Keratinocyte (primary cell): ENCODE data around the gene CPLANE2. TPM values are rescaled to one million over a fixed set of nuclear protein-coding genes. Genes with fewer than 3 reads are reported as not detected.

Source experiments
- DNase-seq: peaks from one replicate; pipeline ENCODE4 v3.0.0-alpha.2; 2011; ENCODE audit warnings: low read depth, missing footprints, low spot score
- FAIRE-seq: peaks from 2 replicates; lab custom pipeline; 2011; peaks lifted over from hg19 to GRCh38; lab: Jason Lieb, UNC
- H2AFZ ChIP-seq: 2 replicates; pipeline ENCODE4 v1.6.0; 2012; ENCODE audit warnings: low read length, control low read depth, inconsistent platforms; ENCODE audit not compliant: control insufficient read depth
- H3K27ac ChIP-seq: 2 replicates; pipeline ENCODE4 v1.5.1; 2011; ENCODE audit warnings: low read length; ENCODE audit not compliant: control insufficient read depth, insufficient read depth
- H3K27me3 ChIP-seq: 3 replicates; pipeline ENCODE4 v1.6.0; 2011; ENCODE audit warnings: low read length; ENCODE audit not compliant: control insufficient read depth, insufficient read depth; ENCODE audit errors: extremely low read depth
- H3K36me3 ChIP-seq, 2 experiments: 2 replicates in 1 of 2; 3 replicates in 1 of 2; pipeline ENCODE4 v1.5.1; 2011; ENCODE audit warnings: low read length in 2 of 2, mild to moderate bottlenecking in 1 of 2; ENCODE audit not compliant: control insufficient read depth in 2 of 2, insufficient read depth in 2 of 2; ENCODE audit errors: extremely low read depth in 1 of 2
- H3K4me1 ChIP-seq: 3 replicates; pipeline ENCODE4 v1.5.1; 2011; ENCODE audit warnings: low read length; ENCODE audit not compliant: control insufficient read depth, insufficient read depth; ENCODE audit errors: extremely low read depth
- H3K4me2 ChIP-seq: 3 replicates; pipeline ENCODE4 v1.6.0; 2011; ENCODE audit warnings: low read depth, low read length; ENCODE audit not compliant: control insufficient read depth, insufficient read depth; ENCODE audit errors: extremely low read depth
- H3K4me3 ChIP-seq, 3 experiments: fragments of 200-600 bp in 1 of 3; sonication (generic) in 1 of 3; 2 replicates in 2 of 3; 3 replicates in 1 of 3; pipeline ENCODE4 v1.5.1; 2011 to 2016; ENCODE audit warnings: low read length in 3 of 3, mild to moderate bottlenecking in 3 of 3, control low read depth in 2 of 3, inconsistent platforms in 1 of 3, low read depth in 1 of 3, mixed read lengths in 1 of 3, mixed run types in 1 of 3, moderate library complexity in 1 of 3; ENCODE audit not compliant: control insufficient read depth in 2 of 3, insufficient read depth in 2 of 3; ENCODE audit errors: extremely low read depth in 1 of 3
- H3K79me2 ChIP-seq: 2 replicates; pipeline ENCODE4 v1.6.0; 2012; ENCODE audit warnings: low read length; ENCODE audit not compliant: control insufficient read depth, insufficient read depth
- H3K9ac ChIP-seq: 3 replicates; pipeline ENCODE4 v1.6.0; 2011; ENCODE audit warnings: low read length; ENCODE audit not compliant: control insufficient read depth, insufficient read depth; ENCODE audit errors: extremely low read depth
- H3K9me1 ChIP-seq: 3 replicates; pipeline ENCODE4 v1.6.0; 2011; ENCODE audit warnings: low read length; ENCODE audit not compliant: control insufficient read depth, insufficient read depth; ENCODE audit errors: extremely low read depth
- H3K9me3 ChIP-seq: 2 replicates; pipeline ENCODE4 v1.5.1; 2012; ENCODE audit warnings: low read depth, low read length; ENCODE audit not compliant: control insufficient read depth
- H4K20me1 ChIP-seq: 3 replicates; pipeline ENCODE4 v1.6.0; 2011; ENCODE audit warnings: low read length; ENCODE audit not compliant: control insufficient read depth, insufficient read depth; ENCODE audit errors: extremely low read depth
- CTCF ChIP-seq, 3 experiments: IDR thresholded peaks in 1 of 3; conservative IDR thresholded peaks in 1 of 3; optimal IDR thresholded peaks in 1 of 3; 2 replicates in 2 of 3; 3 replicates in 1 of 3; pipeline versions ENCODE3 to v1.5.1; 2011; ENCODE audit warnings: low read length in 3 of 3, mild to moderate bottlenecking in 3 of 3, moderate library complexity in 2 of 3, control low read depth in 1 of 3, inconsistent platforms in 1 of 3; ENCODE audit not compliant: insufficient read depth in 2 of 3; ENCODE audit errors: extremely low read depth in 1 of 3
- EZH2 ChIP-seq: IDR thresholded peaks from one replicate; pipeline ENCODE4 v1.6.1; 2012; ENCODE audit warnings: inconsistent platforms, mild to moderate bottlenecking, low read length, moderate library complexity
- dilution Hi-C: fragments of 300-500 bp; cut with MboI; formaldehyde crosslinking; loops from one replicate; pipeline ENCODE4 v1.7.0; 2020; ENCODE audit warnings: low sequenced_read_pairs; ENCODE audit not compliant: extremely low pct_ligation_motif_present
- polyA plus RNA-seq, 5 experiments: library from polyadenylated mRNA; depleted of rRNA in 3 of 5; stranded (reverse) in 3 of 5; stranded (forward) in 1 of 5; unstranded in 1 of 5; fragments of >200 nt; gene quantifications; 1 replicate in 1 of 5; 2 replicates in 3 of 5; 3 replicates in 1 of 5; pipeline versions ENCODE4 v1.2.1 to v1.2.3, GENCODE V29; 2011 to 2012; ENCODE audit warnings: missing spikeins in 2 of 5, low read depth in 1 of 5, low replicate concordance in 1 of 5

Gene CPLANE2
- polyA plus RNA-seq, 1 donor (not counting 4 experiments of a cell fraction or from before 2014, with no cell fraction given), result 2.5 TPM

GRCh38 chr1:16191309-16191708 is 45.7 kb downstream of the CPLANE2 start:
- Histone ChIP-seq H3K4me1 (peaks cover 38% of the 10 kb centered on the region), H4K20me1 (no peaks in the 10 kb centered on the region), H3K9me1 (no peaks in the 10 kb centered on the region), H2AFZ (no peak overlapping the region), H3K4me2 (no peak overlapping the region), H3K79me2 (no peaks in the 10 kb centered on the region), H3K4me3 (no peak overlapping the region), H3K9me3 (no peaks in the 10 kb centered on the region), H3K27ac (no peak overlapping the region), H3K9ac (no peak overlapping the region), H3K27me3 (no peaks in the 10 kb centered on the region), H3K36me3 (no peaks in the 10 kb centered on the region)
- no peak for FAIRE-seq
- no peak for DNase-seq
- dilution Hi-C loops, result no loop called here
- TF ChIP-seq CTCF (optimal IDR thresholded peaks at IDR 0.05 in 1 of 3, IDR thresholded peaks at IDR 0.05 in 1 of 3, conservative IDR thresholded peaks at IDR 0.05 in 1 of 3; ENCODE audit: extremely low read depth in 1 of 3, insufficient read depth in 2 of 3, low read length in 3 of 3) (no peak), EZH2 (no peak)

GRCh38 chr1:16189921-16190621 is 46.9 kb downstream of the CPLANE2 start:
- Histone ChIP-seq H3K9ac (no peak overlapping the region), H3K79me2 (no peaks in the 10 kb centered on the region), H3K4me2 (no peak overlapping the region), H3K27ac (no peak overlapping the region), H3K4me3 (no peak overlapping the region), H3K9me3 (no peaks in the 10 kb centered on the region), H3K27me3 (no peaks in the 10 kb centered on the region), H2AFZ (no peak overlapping the region), H3K9me1 (no peaks in the 10 kb centered on the region), H3K4me1 (peaks cover 39% of the 10 kb centered on the region), H3K36me3 (no peaks in the 10 kb centered on the region), H4K20me1 (no peaks in the 10 kb centered on the region)
- no peak for DNase-seq
- FAIRE-seq, result no peak
- no peak for TF ChIP-seq CTCF (optimal IDR thresholded peaks at IDR 0.05 in 1 of 3, IDR thresholded peaks at IDR 0.05 in 1 of 3, conservative IDR thresholded peaks at IDR 0.05 in 1 of 3; ENCODE audit: extremely low read depth in 1 of 3, insufficient read depth in 2 of 3, low read length in 3 of 3)
- no peak for TF ChIP-seq EZH2
- dilution Hi-C loops, result no loop called here
